Testis (tissue), 3 donors: Measurements from ENCODE around the gene NRXN3. TPM values are rescaled to one million over a fixed set of nuclear protein-coding genes. Genes with fewer than 3 reads are reported as not detected.

Source experiments
- DNase-seq: peaks from one replicate; pipeline ENCODE4 v3.0.0-alpha.2; 2019
- H3K27ac ChIP-seq, 2 donors: fragments of 200-600 bp; sonication (generic); one replicate each; pipeline ENCODE4 v1.5.1; 2019
- H3K27me3 ChIP-seq: fragments of 200-600 bp; sonication (generic); one replicate; pipeline ENCODE4 v1.5.1; 2019
- H3K36me3 ChIP-seq: fragments of 200-600 bp; sonication (generic); one replicate; pipeline ENCODE4 v1.5.1; 2017; ENCODE audit warnings: low read depth; ENCODE audit errors: missing control alignments
- H3K4me1 ChIP-seq: fragments of 200-600 bp; sonication (generic); one replicate; pipeline ENCODE4 v1.5.1; 2019
- H3K4me3 ChIP-seq, 2 donors: fragments of 200-600 bp; sonication (generic); one replicate each; pipeline ENCODE4 v1.5.1; 2017 to 2019
- H3K9me3 ChIP-seq: fragments of 200-600 bp; sonication (generic); one replicate; pipeline ENCODE4 v1.5.1; 2017
- POLR2A ChIP-seq: fragments of 450-650 bp; IDR thresholded peaks from one replicate; pipeline ENCODE4 v1.6.1; 2017; ENCODE audit warnings: antibody characterized with exemption, mild to moderate bottlenecking, moderate library complexity
- WGBS, 2 donors: methylation state at CpG; one replicate each; pipeline ENCODE4 v1.1.5; 2018; 5-methylcytosine and 5-hydroxymethylcytosine counted together
- intact Hi-C: fragments of 100-400 bp; cut with DNase I; formaldehyde crosslinking; loops from one replicate; pipeline ENCODE4 v1.15.1; 2023; ENCODE audit warnings: low total_unique reads
- polyA plus RNA-seq: library from polyadenylated mRNA; stranded (reverse); fragments of 350-450 nt; fragmentation: Illumina TruSeq; extraction: RNeasy Lipid Tissue Mini Kit (QIAGEN cat#74804); gene quantifications from one replicate; pipeline ENCODE4 v1.2.3, GENCODE V29; 2014; ENCODE audit warnings: low read depth, low replicate concordance; ENCODE audit not compliant: insufficient read depth
- total RNA-seq, 2 donors: library from RNA; depleted of rRNA; stranded (reverse); fragments of >200 nt; gene quantifications; one replicate each; pipeline ENCODE4 v1.2.3, GENCODE V29; 2016
- TF ChIP-seq, protein P1 (sequence below), 3 experiments: fragments of 450-650 bp in 2 of 3; fragments of 200-600 bp in 1 of 3; sonication (generic) in 1 of 3; IDR thresholded peaks; one replicate each; pipeline ENCODE4 v1.5.1; 2016 to 2019; ENCODE audit warnings: antibody characterized with exemption in 3 of 3, mild to moderate bottlenecking in 2 of 3, moderate library complexity in 1 of 3

NRXN3 gene
- total and polyA plus RNA-seq, 3 donors from 2014 or later = 3.5 to 8.0 (median 3.9) TPM

DNA sequence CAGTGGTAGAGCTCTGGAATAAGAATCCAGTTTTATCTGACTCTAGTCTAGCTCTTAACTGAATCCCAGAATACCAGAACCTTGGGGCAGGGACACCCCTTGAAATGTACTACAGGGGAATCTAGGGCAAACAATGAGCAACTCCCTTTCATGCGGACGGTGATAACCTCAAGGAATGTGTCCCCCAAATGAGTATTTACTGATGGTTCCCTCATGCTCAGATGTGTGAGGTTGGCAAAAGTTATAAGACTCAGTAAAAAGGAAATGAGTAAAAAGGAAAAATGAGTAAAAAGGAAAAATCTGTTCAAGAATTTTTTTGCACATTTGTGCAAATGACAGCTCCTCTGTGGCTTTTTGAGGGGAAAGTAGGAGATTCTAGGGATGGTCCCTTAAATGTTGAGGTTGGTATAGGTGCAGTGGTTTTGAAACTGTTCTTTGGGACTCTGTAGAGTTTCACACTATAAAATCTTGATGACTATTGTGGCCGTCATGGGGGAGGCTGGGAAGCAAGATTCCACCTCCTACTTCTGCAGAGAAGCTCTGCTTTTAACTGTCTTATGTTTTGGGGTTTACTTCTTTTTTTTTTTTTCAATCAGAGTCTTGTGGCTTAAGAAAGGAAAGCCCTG is 58.6 kb downstream of the NRXN3 start:
- Histone ChIP-seq H3K36me3 (no peaks in the 10 kb centered on the region), H3K9me3 (no peaks in the 10 kb centered on the region), H3K27me3 (no peaks in the 10 kb centered on the region), H3K4me3 (no peak overlapping the region), H3K27ac (no peak overlapping the region), H3K4me1 (no peaks in the 10 kb centered on the region)
- TF ChIP-seq, protein P1, sequence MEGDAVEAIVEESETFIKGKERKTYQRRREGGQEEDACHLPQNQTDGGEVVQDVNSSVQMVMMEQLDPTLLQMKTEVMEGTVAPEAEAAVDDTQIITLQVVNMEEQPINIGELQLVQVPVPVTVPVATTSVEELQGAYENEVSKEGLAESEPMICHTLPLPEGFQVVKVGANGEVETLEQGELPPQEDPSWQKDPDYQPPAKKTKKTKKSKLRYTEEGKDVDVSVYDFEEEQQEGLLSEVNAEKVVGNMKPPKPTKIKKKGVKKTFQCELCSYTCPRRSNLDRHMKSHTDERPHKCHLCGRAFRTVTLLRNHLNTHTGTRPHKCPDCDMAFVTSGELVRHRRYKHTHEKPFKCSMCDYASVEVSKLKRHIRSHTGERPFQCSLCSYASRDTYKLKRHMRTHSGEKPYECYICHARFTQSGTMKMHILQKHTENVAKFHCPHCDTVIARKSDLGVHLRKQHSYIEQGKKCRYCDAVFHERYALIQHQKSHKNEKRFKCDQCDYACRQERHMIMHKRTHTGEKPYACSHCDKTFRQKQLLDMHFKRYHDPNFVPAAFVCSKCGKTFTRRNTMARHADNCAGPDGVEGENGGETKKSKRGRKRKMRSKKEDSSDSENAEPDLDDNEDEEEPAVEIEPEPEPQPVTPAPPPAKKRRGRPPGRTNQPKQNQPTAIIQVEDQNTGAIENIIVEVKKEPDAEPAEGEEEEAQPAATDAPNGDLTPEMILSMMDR (IDR thresholded peaks at IDR 0.05) = no peak
- TF ChIP-seq POLR2A = no peak
- no peak for DNase-seq
- intact Hi-C loops = no loop called here
- 78 to 82% methylated on average over 3 of the region's 3 CpGs for WGBS, 2 donors

DNA sequence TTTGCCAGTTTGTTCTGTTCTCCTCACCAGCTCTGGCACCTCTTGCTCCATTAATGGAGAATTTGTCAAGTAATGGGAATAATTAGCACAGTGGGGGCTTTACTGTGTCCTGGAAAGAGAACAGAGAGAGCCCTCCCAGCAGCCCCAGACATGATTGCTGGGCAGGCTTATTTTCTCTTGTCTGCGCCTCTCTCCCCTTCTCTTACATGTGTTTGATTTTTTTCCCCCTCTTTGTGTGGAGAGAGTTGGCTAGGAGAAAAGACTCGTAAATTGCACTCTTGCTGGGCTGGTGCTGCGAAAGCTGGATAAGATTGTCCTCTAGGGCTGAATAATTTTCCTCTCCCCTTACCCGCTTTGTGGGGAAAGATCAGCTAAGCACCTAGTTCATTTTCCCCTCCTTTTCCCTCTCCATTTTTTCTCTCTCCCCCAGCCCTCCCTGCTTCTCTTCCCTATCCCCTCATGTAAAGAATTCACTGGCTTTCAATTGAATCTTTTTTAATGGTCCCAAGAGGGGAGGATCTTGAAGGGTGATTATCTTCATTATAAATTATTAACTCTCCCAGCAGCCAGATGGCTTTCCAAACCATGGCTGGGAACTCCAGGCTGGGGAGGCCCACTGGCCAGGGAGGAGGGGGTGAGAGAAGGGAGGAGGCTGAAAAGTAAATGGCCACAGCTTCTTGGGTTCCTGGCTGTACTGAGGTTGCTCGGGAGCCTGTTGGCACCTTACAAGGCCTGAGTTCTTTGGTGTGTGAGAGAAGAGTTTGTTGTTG is 62.2 kb downstream of the NRXN3 start:
- Histone ChIP-seq H3K9me3 (no peaks in the 10 kb centered on the region), H3K4me1 (no peaks in the 10 kb centered on the region), H3K36me3 (no peaks in the 10 kb centered on the region), H3K27ac (no peak overlapping the region), H3K27me3 (no peaks in the 10 kb centered on the region), H3K4me3 (no peak overlapping the region)
- TF ChIP-seq, protein P1 (IDR thresholded peaks at IDR 0.05) = no peak
- no peak for TF ChIP-seq POLR2A
- no peak for DNase-seq
- intact Hi-C loops = no loop called here
- WGBS, 2 donors = 53 to 66% methylated on average over 5 of the region's 5 CpGs

DNA sequence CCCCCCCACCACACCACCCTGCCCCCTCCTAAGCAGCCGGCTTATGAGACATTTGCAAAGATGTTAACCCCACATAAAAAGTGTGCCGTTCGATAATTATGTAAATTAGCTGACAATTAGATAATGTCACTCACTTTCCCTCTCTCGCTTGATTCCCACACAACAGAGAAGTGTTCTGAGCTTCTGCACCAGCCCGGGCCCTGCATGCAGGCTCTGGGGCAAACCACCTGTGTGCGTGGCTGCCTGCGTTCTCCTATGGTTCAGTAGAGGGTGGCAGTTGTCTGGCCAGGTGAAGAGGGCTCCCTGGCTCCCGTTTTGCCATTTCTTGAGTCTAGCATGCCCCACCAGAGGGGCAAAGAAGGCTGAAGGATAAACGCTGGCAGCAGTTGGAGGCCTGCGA is 68.0 kb downstream of the NRXN3 start:
- TF ChIP-seq, protein P1 (IDR thresholded peaks at IDR 0.05) = no peak
- no peak for TF ChIP-seq POLR2A
- WGBS, 2 donors = 93 to 94% methylated on average over 10 of the region's 10 CpGs
- no peak for DNase-seq
- no peaks in the 10 kb centered on the region for H3K27me3 ChIP-seq
- no peaks in the 10 kb centered on the region for H3K4me1 ChIP-seq
- intact Hi-C loops = no loop called here
- no peak overlapping the region for H3K4me3 ChIP-seq
- H3K27ac ChIP-seq = no peak overlapping the region
- H3K36me3 ChIP-seq = no peaks in the 10 kb centered on the region
- H3K9me3 ChIP-seq = no peaks in the 10 kb centered on the region

DNA sequence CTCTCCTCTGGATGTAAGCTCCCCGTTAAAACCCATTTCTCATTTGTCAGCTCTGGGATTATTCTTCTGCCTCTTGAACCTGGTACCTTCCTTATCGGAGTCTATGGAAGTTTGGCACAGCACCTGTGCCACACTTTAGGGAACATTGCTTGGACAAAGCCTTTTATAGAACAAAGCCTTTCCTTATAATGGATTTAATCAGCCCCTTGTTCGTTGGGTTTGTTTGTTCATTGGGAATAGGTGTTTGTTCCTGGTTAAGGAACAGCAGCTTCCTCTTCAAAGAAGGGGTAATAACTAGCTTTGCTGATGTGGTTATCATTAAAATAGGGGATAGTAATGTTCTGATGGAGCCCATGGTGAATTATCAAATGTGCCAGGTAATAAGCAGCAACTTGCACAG is 70.4 kb downstream of the NRXN3 start:
- WGBS, 2 donors = 79 to 86% methylated on average over 3 of the region's 3 CpGs
- no peak overlapping the region for H3K4me3 ChIP-seq
- no peaks in the 10 kb centered on the region for H3K9me3 ChIP-seq
- intact Hi-C loops = no loop called here
- no peak for TF ChIP-seq POLR2A
- TF ChIP-seq, protein P1 (IDR thresholded peaks at IDR 0.05) = no peak
- DNase-seq = no peak
- H3K4me1 ChIP-seq = no peaks in the 10 kb centered on the region
- no peaks in the 10 kb centered on the region for H3K27me3 ChIP-seq
- H3K36me3 ChIP-seq = no peaks in the 10 kb centered on the region
- no peak overlapping the region for H3K27ac ChIP-seq
